Naive thymus-derived CD4-positive, alpha-beta T cell (primary cell): ENCODE measurements around the gene ANKLE1. TPM values are rescaled to one million over a fixed set of nuclear protein-coding genes. Genes with fewer than 3 reads are reported as not detected.
A peak's percentile ranks its signal among the peaks of the same experiment; 100 is the strongest.

ENCODE experiments used
- ATAC-seq: fragments of 150-1000 bp; cut with Tn5 transposase; 2 replicates; pipeline ENCODE4 v1.10.0; 2021; ENCODE audit warnings: mild to moderate bottlenecking, moderate library complexity
- CTCF ChIA-PET: fragments of 350-600 bp; sonication (Branson Sonifier 250); formaldehyde crosslinking; loops from one replicate; lab custom pipeline; 2021; ENCODE audit warnings: antibody characterized with exemption; lab: Charles Lee
- POLR2A ChIA-PET: fragments of 350-600 bp; sonication (Branson Sonifier 250); formaldehyde crosslinking; loops from one replicate; lab custom pipeline; 2021; ENCODE audit warnings: antibody characterized with exemption, inconsistent platforms; lab: Charles Lee
- DNase-seq, 9 donors: peaks; one replicate each; pipeline versions ENCODE4 v3.0.0 to v3.0.0-alpha.2; 2020 to 2022; ENCODE audit warnings: mixed read lengths in 1 of 9
- H3K27ac ChIP-seq: one replicate; pipeline ENCODE4 v1.7.0; 2013; ENCODE audit warnings: mild to moderate bottlenecking, low read depth, low read length, moderate library complexity
- H3K27me3 ChIP-seq, 2 donors: one replicate each; pipeline ENCODE4 v1.7.0; 2013; ENCODE audit warnings: low read length in 2 of 2, mild to moderate bottlenecking in 2 of 2, moderate library complexity in 2 of 2; ENCODE audit not compliant: control insufficient read depth in 2 of 2, insufficient read depth in 2 of 2
- H3K36me3 ChIP-seq, 3 experiments: 1 replicate in 2 of 3; 2 replicates in 1 of 3; pipeline ENCODE4 v1.7.0; 2013; ENCODE audit warnings: low read length in 3 of 3, mild to moderate bottlenecking in 3 of 3, moderate library complexity in 1 of 3; ENCODE audit not compliant: insufficient read depth in 3 of 3, control insufficient read depth in 2 of 3
- H3K4me1 ChIP-seq, 2 donors: one replicate each; pipeline ENCODE4 v1.7.0; 2013; ENCODE audit warnings: low read length in 2 of 2, mild to moderate bottlenecking in 2 of 2, moderate library complexity in 1 of 2; ENCODE audit not compliant: control insufficient read depth in 2 of 2, insufficient read depth in 2 of 2
- H3K4me3 ChIP-seq: 2 replicates; pipeline ENCODE4 v1.7.0; 2013; ENCODE audit warnings: mild to moderate bottlenecking, low read length
- H3K9me3 ChIP-seq, 3 experiments: 1 replicate in 2 of 3; 2 replicates in 1 of 3; pipeline ENCODE4 v1.7.0; 2013; ENCODE audit warnings: low read length in 3 of 3; ENCODE audit not compliant: control insufficient read depth in 2 of 3
- H3K27ac Mint-ChIP-seq, 9 donors: one replicate each; pipeline ENCODE4 v1.8.0; 2020 to 2022; ENCODE audit warnings: mixed read lengths in 9 of 9, mild to moderate bottlenecking in 8 of 9, moderate library complexity in 5 of 9, inconsistent platforms in 2 of 9
- H3K27me3 Mint-ChIP-seq, 5 donors: one replicate each; pipeline ENCODE4 v1.8.0; 2021 to 2022; ENCODE audit warnings: mixed read lengths in 5 of 5, mild to moderate bottlenecking in 1 of 5
- H3K36me3 Mint-ChIP-seq, 5 donors: one replicate each; pipeline ENCODE4 v1.8.0; 2020 to 2022; ENCODE audit warnings: mixed read lengths in 5 of 5, mild to moderate bottlenecking in 3 of 5, inconsistent platforms in 1 of 5
- H3K4me1 Mint-ChIP-seq, 7 donors: one replicate each; pipeline ENCODE4 v1.8.0; 2020 to 2022; ENCODE audit warnings: mixed read lengths in 7 of 7, mild to moderate bottlenecking in 3 of 7, inconsistent platforms in 1 of 7
- H3K4me3 Mint-ChIP-seq, 10 donors: one replicate each; pipeline ENCODE4 v1.8.0; 2020 to 2022; ENCODE audit warnings: mild to moderate bottlenecking in 10 of 10, mixed read lengths in 10 of 10, moderate library complexity in 6 of 10, inconsistent platforms in 2 of 10
- H3K9me3 Mint-ChIP-seq, 11 donors: one replicate each; pipeline ENCODE4 v1.8.0; 2020 to 2022; ENCODE audit warnings: mixed read lengths in 11 of 11, mild to moderate bottlenecking in 4 of 11, inconsistent platforms in 1 of 11, moderate library complexity in 1 of 11
- intact Hi-C, 2 donors: fragments of 100-400 bp; cut with micrococcal nuclease; formaldehyde crosslinking; loops; one replicate each; pipeline ENCODE4 v1.15.1; 2023
- polyA plus RNA-seq, 2 donors: library from polyadenylated mRNA; unstranded; fragments of 300-500 nt; fragmentation: Illumina TruSeq; gene quantifications; one replicate each; pipeline ENCODE4 v1.2.3, GENCODE V29; 2021
- total RNA-seq, 6 experiments: library from RNA in 5 of 6; stranded (reverse) in 5 of 6; gene quantifications; 1 replicate in 5 of 6; 2 replicates in 1 of 6; pipeline ENCODE4 v1.2.3 and lab custom pipeline; 2021 to 2026

Gene ANKLE1
- total and polyA plus RNA-seq, 7 experiments from 2014 or later, result 0.29 to 5.5 (median 3.2) TPM; not detected in 1

- ChIA-PET CTCF (no interaction called here), POLR2A (interaction anchor here (0.7 kb wide), 1 partner anchor 12 kb away, joined by 3 read pairs; no protein-coding TSS in a partner anchor)
- Histone ChIP-seq H3K27ac (no peak overlapping the region), H3K27me3 (no peaks in the 10 kb centered on the region), H3K9me3 (no peaks in the 10 kb centered on the region), H3K4me3 (no peak overlapping the region), H3K4me1 (no peaks in the 10 kb centered on the region), H3K36me3 (peaks cover 0 to 52% (median 12%) of the 10 kb centered on the region in 3 experiments)
- intact Hi-C loops, result no loop called here
- no peak for ATAC-seq
- DNase-seq, result no peak
- Mint-ChIP-seq H3K9me3 (peaks cover 0 to 3% (median 0%) of the 10 kb centered on the region in 11 donors), H3K36me3 (peaks cover 0 to 10% (median 0%) of the 10 kb centered on the region in 5 donors), H3K27ac (no peak overlapping the region), H3K4me1 (peaks cover 3 to 11% (median 7%) of the 10 kb centered on the region in 7 donors), H3K27me3 (no peaks in the 10 kb centered on the region), H3K4me3 (no peak overlapping the region)
These were observed 38.7 kb downstream of the ANKLE1 start for GRCh38 chr19:17320435-17320834.

GRCh38 chr19:17321655-17322489 lies 40.2 kb downstream of the ANKLE1 start:
- Mint-ChIP-seq H3K4me3 (no peak overlapping the region), H3K4me1 (peaks cover 3 to 10% (median 5%) of the 10 kb centered on the region in 7 donors), H3K27ac (peak overlapping the region in 3 of 9 donors; percentile 4 to 45 (median 41)), H3K27me3 (no peaks in the 10 kb centered on the region), H3K9me3 (peaks cover 0 to 3% (median 0%) of the 10 kb centered on the region in 11 donors), H3K36me3 (peaks cover 0 to 8% (median 0%) of the 10 kb centered on the region in 5 donors)
- no peak for ATAC-seq
- Histone ChIP-seq H3K27ac (no peak overlapping the region), H3K36me3 (peaks cover 0 to 44% (median 7%) of the 10 kb centered on the region in 3 experiments), H3K27me3 (no peaks in the 10 kb centered on the region), H3K4me3 (no peak overlapping the region), H3K9me3 (no peaks in the 10 kb centered on the region), H3K4me1 (no peaks in the 10 kb centered on the region)
- intact Hi-C loops, result no loop called here
- DNase-seq, result no peak
- POLR2A ChIA-PET, result interaction anchor here (1.0 to 6.6 kb wide), 2 partner anchors 13 to 797 kb away, joined by 3 to 36 read pairs; partner anchors contain the start of gene DDA1
- CTCF ChIA-PET, result no interaction called here

GRCh38 chr19:17322854-17323253 lies 41.2 kb downstream of the ANKLE1 start:
- no peaks in the 10 kb centered on the region for H3K4me1 ChIP-seq
- Mint-ChIP-seq H3K27me3 (no peaks in the 10 kb centered on the region), H3K27ac (peak overlapping the region in 2 of 9 donors; percentile 45 to 52), H3K36me3 (peaks cover 0 to 8% (median 0%) of the 10 kb centered on the region in 5 donors), H3K9me3 (peaks cover 0 to 3% (median 0%) of the 10 kb centered on the region in 11 donors), H3K4me1 (peaks cover 4 to 10% (median 8%) of the 10 kb centered on the region in 7 donors), H3K4me3 (peak overlapping the region in 7 of 10 donors; percentile 29 to 75 (median 49))
- H3K9me3 ChIP-seq, result no peaks in the 10 kb centered on the region
- POLR2A ChIA-PET, result interaction anchor here (6.6 kb wide), 1 partner anchor 14 kb away, joined by 36 read pairs; the partner anchor contains the start of gene DDA1
- H3K4me3 ChIP-seq, result no peak overlapping the region
- peaks cover 0 to 40% (median 7%) of the 10 kb centered on the region in 3 experiments for H3K36me3 ChIP-seq
- H3K27me3 ChIP-seq, result no peaks in the 10 kb centered on the region
- intact Hi-C loops, result no loop called here
- DNase-seq (no peak), ATAC-seq (no peak)
- H3K27ac ChIP-seq, result no peak overlapping the region
- CTCF ChIA-PET, result no interaction called here

GRCh38 chr19:17323300-17323963 lies 41.7 kb downstream of the ANKLE1 start:
- POLR2A ChIA-PET, result interaction anchor here (6.6 kb wide), 1 partner anchor 15 kb away, joined by 36 read pairs; the partner anchor contains the start of gene DDA1
- ATAC-seq, result no peak

GRCh38 chr19:17323964-17324332 lies 42.2 kb downstream of the ANKLE1 start:
- peaks cover 4 to 11% (median 8%) of the 10 kb centered on the region in 7 donors for H3K4me1 Mint-ChIP-seq
- ChIA-PET POLR2A (interaction anchor here (6.6 kb wide), 1 partner anchor 15 kb away, joined by 36 read pairs; the partner anchor contains the start of gene DDA1), CTCF (interaction anchor here (1.0 kb wide), 1 partner anchor 62 kb away, joined by 3 read pairs; no protein-coding TSS in a partner anchor)
- no peaks in the 10 kb centered on the region for H3K27me3 Mint-ChIP-seq
- intact Hi-C loops, result no loop called here
- DNase-seq (no peak), ATAC-seq (no peak)
- peaks cover 0 to 8% (median 0%) of the 10 kb centered on the region in 5 donors for H3K36me3 Mint-ChIP-seq
- no peak overlapping the region for H3K4me3 ChIP-seq
- peaks cover 0 to 1% (median 0%) of the 10 kb centered on the region in 11 donors for H3K9me3 Mint-ChIP-seq
- H3K27ac ChIP-seq, result no peak overlapping the region
- H3K36me3 ChIP-seq, result peaks cover 0 to 39% (median 7%) of the 10 kb centered on the region in 3 experiments
- H3K4me1 ChIP-seq, result no peaks in the 10 kb centered on the region
- peak overlapping the region in 1 of 10 donors; percentile 57 for H3K4me3 Mint-ChIP-seq
- H3K9me3 ChIP-seq, result no peaks in the 10 kb centered on the region
- H3K27ac Mint-ChIP-seq, result no peak overlapping the region
- H3K27me3 ChIP-seq, result no peaks in the 10 kb centered on the region

More at GRCh38 chr19:17323300-17323963, 41.7 kb downstream of the ANKLE1 start:
- no peaks in the 10 kb centered on the region for H3K9me3 ChIP-seq
- Mint-ChIP-seq H3K27me3 (no peaks in the 10 kb centered on the region), H3K4me3 (peak overlapping the region in 8 of 10 donors; percentile 23 to 75 (median 48)), H3K4me1 (peaks cover 4 to 11% (median 8%) of the 10 kb centered on the region in 7 donors), H3K27ac (peak overlapping the region in 2 of 9 donors; percentile 45 to 51), H3K9me3 (peaks cover 0 to 1% (median 0%) of the 10 kb centered on the region in 11 donors), H3K36me3 (peaks cover 0 to 8% (median 0%) of the 10 kb centered on the region in 5 donors)
- DNase-seq, result no peak
- H3K4me3 ChIP-seq, result no peak overlapping the region
- no peak overlapping the region for H3K27ac ChIP-seq
- intact Hi-C loops, result no loop called here
- H3K27me3 ChIP-seq, result no peaks in the 10 kb centered on the region
- CTCF ChIA-PET, result no interaction called here
- no peaks in the 10 kb centered on the region for H3K4me1 ChIP-seq
- peaks cover 0 to 43% (median 7%) of the 10 kb centered on the region in 3 experiments for H3K36me3 ChIP-seq
